HG03066 (cell line): ENCODE measurements around the gene ICE1.
"Not testable (repeated sequence)": the region's sequence is repeated elsewhere in the genome, so short reads cannot be mapped to it uniquely, and the experiment has no call there.

Source experiments
- ATAC-seq: cut with Tn5 transposase; IDR thresholded peaks from one replicate; pipeline ENCODE4 v1.9.1; 2021; ENCODE audit warnings: low read depth; ENCODE audit not compliant: unreplicated experiment

ICE1 gene

DNA sequence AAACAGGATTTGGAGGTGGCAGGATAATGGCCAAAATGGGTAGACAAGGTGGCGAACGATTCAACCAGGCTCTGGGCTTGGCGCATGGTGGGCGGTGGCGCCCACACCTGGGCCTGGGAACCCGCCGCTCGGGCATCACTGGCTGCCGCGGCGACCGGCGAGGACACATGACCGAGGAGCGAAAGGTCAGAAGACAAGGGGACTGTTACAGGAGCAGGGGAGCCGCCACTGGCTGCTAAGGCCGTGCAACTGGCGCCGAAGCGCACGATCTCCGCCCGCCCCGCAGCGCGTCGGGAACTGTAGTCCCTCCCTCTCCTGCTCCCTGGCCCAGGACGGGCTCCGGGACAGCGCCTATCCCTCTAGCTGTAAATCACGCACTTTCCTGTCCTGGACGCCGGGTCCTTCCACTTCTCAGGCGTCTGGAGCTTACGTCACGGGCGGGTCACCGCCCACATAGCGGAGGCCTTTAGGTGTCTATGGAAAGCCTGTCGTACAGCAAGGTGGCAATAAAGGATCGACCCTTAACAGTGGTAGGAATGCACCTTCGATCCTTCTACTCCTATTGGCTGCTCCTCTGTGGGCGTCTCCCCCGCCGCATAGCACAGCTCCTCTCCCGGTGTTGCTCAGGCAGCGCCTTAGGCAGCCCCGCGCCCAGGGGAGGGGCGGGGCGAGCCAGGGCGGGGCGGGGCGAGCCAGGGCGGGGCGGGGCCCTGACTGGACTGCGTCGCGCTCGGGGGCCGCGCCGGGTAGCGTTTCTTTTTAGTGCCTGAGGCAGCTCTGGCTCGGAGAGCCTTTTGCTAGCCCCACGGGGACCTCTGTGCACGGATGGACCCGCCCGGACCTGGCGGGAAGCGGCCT, at the start of gene ICE1:
TSS of gene ICE1 (plus strand) at position 717 of the 858 bp plus-strand sequence. CDS start 239 bp downstream, outside the sequence.
- ATAC-seq, result peak; percentile 80

DNA sequence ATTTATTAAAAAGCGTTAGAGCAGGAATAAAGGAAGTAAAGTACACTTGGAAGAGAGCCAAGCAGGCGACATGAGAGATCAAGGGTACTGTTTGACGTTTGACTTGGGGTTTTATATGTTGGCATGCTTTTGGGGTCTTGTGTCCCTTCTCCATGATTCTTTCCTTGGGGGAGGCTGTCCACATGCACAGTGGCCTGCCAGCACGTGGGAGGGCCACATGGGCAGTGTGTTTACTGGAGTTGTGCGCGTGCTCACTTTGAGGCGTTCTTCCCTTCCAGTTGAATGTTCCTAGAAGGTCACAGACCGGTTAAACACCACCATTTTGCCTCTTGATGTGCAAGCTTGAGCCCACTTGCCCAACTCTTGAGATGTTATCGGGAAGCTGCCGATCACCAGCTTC, 49.5 kb upstream of the ICE1 start:
- ATAC-seq, result no peak

DNA sequence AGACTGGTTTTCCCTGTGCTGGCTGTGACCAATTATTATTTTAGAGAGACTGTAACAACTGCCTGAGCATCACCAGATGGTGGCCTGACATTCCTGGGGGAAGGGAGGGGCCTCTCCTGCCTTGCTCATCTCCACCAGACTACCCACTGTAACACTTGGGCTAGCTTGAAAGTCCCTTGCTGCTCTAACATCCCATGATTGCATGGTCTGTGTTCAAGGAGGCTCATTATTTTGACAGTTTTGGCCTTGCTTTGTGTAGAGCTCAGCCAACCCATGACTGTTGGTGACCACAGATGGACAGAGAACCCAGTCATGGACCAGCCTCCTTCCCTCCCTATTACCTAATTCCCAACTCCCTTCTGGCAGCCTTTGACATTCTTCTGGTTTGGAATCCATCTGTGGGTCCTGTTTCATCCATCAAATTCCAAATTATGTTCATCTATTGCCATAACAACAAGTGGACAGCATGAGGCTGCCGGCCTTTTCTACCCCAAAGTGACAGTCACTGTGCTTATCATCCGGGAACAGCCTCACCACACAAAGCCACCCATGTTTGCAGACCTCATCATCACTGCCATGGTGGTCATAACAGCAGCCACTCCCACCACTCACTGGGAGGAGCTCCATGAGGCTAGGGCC, 49.0 kb upstream of the ICE1 start:
- no peak for ATAC-seq

DNA sequence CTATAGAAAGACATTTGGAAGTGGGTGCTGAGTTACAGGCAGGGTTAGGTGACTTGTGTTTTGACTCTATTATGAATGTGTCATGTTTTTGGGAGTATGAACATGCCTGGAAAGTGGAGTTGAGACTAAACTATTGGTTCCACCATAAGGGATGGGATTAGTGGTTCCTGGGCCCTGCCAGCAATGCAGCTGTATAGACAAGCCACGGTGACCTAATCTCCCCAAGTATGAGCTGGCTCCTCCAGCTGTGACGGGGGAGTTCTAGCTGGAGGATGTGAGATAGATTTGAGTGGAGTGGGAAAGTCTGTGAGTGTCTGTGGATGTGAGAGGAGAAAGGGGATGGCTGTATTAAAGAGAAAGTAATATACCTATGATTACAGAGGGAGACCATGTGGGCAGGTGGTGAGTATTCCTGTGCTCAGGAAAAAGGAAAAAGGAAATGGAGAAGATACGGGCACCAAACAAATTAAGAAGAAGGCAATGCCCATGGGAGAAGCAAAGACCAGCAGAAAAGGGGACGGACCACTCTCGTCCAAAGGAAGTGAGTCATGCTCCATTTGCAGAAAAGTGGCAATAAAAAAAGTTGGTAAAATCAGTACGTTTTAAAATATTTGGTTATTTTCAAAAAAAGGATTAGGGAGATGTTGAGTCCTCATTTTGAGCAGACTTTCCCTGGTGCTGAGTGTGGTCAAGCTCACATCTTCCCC, 48.3 kb upstream of the ICE1 start:
- ATAC-seq, result no peak

DNA sequence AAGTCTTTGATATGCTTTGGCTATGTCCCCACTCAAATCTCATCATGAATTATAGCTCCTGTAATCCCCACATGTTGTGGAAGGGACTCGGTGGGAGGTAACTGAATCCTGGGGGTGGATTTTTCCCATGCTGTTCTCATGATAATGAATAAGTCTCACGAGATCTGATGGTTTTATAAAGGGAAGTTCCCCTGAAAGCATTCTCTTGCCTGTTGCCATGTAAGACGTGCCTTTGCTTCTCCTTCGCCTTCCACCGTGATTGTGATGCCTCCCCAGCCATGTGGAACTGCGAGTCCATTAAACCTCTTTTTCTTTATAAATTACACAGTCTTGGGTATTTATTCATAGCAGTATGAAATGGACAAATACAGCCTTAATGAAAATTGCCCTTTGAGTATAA, 44.7 kb upstream of the ICE1 start:
- ATAC-seq, result no peak

DNA sequence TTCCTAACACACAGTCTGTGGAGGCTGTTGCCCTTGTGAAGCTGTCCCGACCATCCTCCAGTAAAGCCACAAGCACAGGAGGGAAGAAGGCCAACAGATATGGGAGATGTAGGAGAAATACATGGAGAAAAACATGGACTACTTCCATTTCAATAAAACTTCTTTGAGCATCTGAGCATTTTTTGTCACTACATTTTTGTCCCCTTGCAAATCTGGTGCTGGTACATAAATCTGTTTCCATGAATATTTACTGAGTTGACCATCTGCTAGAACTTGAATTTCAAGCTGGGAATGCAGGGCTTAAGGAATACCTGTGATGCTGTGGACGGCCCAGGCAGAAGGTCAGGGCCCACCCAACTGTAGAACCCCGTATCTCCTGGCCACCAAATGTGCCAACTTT, 43.9 kb upstream of the ICE1 start:
- no peak for ATAC-seq

GRCh38 chr5:5380298-5380697, 42.2 kb upstream of the ICE1 start:
- ATAC-seq, result no peak

DNA sequence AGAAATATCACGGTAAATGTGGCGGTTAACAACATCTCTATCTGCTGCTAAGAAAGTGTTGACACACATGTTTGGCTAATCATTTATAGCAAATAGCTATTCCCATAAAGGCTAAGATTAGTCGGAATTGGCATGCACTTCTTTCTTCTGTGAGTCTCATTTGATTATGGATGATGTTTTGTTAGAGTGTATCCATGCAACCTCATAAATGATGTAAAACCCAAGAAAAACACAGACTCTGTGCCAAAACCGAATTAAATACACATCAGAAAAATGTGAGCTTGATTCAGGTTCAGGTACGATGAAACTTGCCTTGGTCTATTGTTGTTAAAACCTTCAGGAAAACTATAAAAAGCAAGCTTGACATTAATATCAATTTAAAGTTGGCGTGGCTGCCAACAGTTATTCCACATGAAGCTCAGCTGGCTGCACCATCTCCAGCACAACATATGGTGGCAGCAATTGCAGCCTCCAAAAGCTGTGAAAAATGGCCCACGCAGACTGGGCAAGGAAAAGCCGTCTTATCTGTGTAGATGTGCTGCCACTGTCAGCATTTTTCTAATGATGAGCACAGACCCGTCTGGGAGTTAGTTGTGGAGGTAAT, 41.1 kb upstream of the ICE1 start:
- ATAC-seq, result no peak

DNA sequence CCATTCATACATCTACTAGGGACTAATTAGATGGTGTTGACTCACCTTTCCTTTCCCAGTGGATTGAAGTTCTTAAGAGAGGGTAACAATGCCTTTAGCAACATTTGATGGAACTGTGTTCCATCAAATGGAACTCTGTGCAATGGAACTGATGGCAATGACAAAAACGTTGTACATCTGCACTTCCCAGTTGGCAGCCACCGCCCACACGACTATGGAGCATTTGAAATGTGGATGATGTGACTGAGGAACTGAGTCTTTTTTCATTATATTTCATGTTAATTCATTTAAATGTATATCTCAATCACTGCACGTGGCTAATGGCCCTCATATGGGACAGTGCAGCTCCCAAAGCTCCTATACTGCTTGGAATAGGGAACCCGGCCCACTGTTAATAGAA, 39.0 kb upstream of the ICE1 start:
- ATAC-seq, result no peak

DNA sequence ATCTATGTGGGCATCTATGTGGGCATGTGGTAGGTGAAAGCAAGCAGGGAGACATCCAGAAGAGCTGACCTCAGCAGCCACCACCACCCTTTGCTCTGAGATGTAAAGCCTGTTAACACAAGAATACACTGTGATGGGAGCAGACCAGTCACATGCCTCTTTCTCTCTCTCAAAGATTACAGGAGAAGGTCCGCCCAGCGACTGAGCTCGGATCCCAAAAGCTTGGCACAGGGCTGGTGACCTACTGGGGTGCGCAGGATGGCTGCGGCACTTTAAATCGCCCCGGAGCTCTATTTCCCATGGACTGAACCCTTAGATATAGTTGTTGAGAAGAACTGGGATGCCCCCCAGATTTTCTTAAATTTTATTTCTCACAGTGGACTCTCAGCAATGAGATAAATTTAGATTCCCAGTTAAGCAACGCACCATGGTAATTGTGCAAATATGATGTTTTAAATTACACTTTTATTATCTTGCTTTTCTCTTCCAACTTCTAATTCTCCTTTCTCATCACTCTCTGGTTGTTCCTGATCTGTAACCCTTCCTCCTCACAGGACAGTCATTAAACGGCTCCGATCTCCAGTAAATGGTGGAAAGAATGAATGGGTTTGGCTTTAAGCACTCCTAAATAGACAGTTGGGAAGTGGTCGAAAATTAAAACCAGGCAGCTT, 37.7 kb upstream of the ICE1 start:
- no peak for ATAC-seq

DNA sequence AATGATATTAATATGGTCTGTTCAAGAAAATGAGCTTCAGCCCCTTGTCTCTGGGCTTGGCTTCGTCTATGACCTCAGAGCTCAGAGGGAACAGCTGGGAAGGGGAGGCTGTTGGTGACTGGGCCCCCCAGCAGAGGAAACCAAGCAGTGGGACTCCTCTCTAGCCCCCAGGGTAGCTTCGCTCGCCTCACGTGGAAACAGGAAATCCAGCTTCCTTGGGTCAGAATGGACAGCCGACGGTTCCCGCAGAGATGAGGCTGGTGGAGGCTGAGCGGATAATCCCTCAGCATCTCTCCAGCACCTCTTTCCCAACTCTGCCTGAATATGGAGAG, 37.2 kb upstream of the ICE1 start:
- ATAC-seq, result no peak

DNA sequence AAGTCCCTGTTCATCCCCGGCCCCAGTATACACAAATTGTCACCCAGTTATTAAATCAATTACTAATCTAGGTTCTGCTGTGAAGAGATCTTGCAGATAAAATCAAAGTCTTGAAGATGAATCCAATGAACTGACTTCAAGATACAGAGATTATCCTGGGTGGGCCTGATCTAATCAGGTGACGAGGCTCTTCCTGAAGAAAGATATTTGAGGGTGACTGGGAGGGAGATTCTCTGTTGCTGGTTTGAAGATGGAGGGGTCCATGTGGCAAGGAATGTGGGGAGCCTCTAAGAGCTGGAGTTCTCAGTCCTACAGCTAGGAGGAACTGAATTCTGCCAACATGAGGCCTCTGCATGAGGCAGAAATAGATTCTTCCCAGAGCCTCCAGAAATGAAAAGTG, 36.1 kb upstream of the ICE1 start:
- no peak for ATAC-seq

- ATAC-seq, result no peak
Observed at GRCh38 chr5:5387192-5387591, 35.3 kb upstream of the ICE1 start.

- ATAC-seq, result no peak
Observed at GRCh38 chr5:5387777-5388176, 34.7 kb upstream of the ICE1 start.

- ATAC-seq, result not testable (repeated sequence)
Observed at GRCh38 chr5:5390121-5390869, 32.2 kb upstream of the ICE1 start.

GRCh38 chr5:5392504-5392903, 30.0 kb upstream of the ICE1 start:
- ATAC-seq, result not testable (repeated sequence)

- ATAC-seq, result not testable (repeated sequence)
Observed at GRCh38 chr5:5394384-5394986, 28.0 kb upstream of the ICE1 start.

GRCh38 chr5:5395093-5395492, 27.4 kb upstream of the ICE1 start:
- not testable (repeated sequence) for ATAC-seq

DNA sequence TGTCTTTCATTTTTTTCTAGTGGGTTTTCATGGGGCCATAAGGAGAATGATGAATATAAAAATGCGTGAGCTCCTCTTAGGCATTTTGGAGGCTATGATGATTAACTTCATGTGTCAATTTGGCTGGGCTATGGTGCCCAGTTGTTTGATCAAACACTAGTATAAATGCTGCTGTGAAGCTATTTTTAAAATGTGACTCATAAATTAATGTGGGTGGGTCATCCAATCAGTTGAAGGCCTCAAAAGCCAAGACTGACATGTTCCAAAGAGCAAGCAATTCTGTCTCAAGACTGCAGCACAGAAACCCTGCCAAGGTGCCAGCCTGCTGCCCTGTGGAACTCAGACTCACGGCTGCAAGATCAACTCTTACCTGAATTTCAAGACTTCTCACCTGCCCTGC, 24.4 kb upstream of the ICE1 start:
- ATAC-seq, result no peak

- ATAC-seq, result no peak
Observed at GRCh38 chr5:5401095-5401494, 21.4 kb upstream of the ICE1 start.
